GM12878 (cell line): ENCODE results near the gene SPATS2L. TPM values are rescaled to one million over a fixed set of nuclear protein-coding genes. Genes with fewer than 3 reads are reported as not detected.
A peak's percentile ranks its signal among the peaks of the same experiment; 100 is the strongest.

Experiments
- ATAC-seq: fragments of 200-7000 bp; cut with Tn5 transposase; 3 replicates; pipeline ENCODE4 v1.9.1; 2020; ENCODE audit warnings: mild to moderate bottlenecking, moderate library complexity
- BruUV-seq: library from RNA; stranded (reverse); fragments of 400-500 nt; replicated peaks from 2 replicates; lab custom pipeline; 2021; lab: Mats Ljungman, UMichigan
- CTCF ChIA-PET: fragments of 300-600 bp; sonication (Branson Sonifier 250); formaldehyde crosslinking; extraction: SDS; loops from one replicate; lab custom pipeline; 2021; ENCODE audit warnings: inconsistent platforms; lab: Yijun Ruan, JAX
- POLR2A ChIA-PET: fragments of 350-600 bp; formaldehyde crosslinking; extraction: SDS; loops from one replicate; lab custom pipeline; 2021; ENCODE audit warnings: inconsistent platforms; lab: Charles Lee
- RAD21 ChIA-PET: fragments of 300-600 bp; sonication (Branson Sonifier 250); formaldehyde crosslinking; loops from one replicate; lab custom pipeline; 2023; ENCODE audit warnings: antibody characterized with exemption; ENCODE audit not compliant: unreplicated experiment; lab: Charles Lee
- SMC1A ChIA-PET: fragments of 300-600 bp; sonication (Branson Sonifier 250); formaldehyde crosslinking; loops from one replicate; lab custom pipeline; 2023; ENCODE audit not compliant: unreplicated experiment, uncharacterized antibody; lab: Charles Lee
- DNase-seq: peaks from one replicate; pipeline ENCODE4 v3.0.0-alpha.2; 2011; ENCODE audit warnings: low read depth, low spot score
- FAIRE-seq: peaks from 3 replicates; lab custom pipeline; 2011; peaks lifted over from hg19 to GRCh38; lab: Jason Lieb, UNC
- H2AFZ ChIP-seq: 2 replicates; pipeline ENCODE4 v1.6.0; 2011; ENCODE audit warnings: low read depth, low read length, control low read depth; ENCODE audit not compliant: control insufficient read depth
- H3K27ac ChIP-seq: 2 replicates; pipeline ENCODE4 v1.5.1; 2011; ENCODE audit warnings: control low read depth; ENCODE audit not compliant: control insufficient read depth, insufficient read depth
- H3K27me3 ChIP-seq, 2 experiments: replicated peaks in 1 of 2; 2 replicates each; pipeline versions ENCODE4 v1.6.0 to v1.6.1; 2011; ENCODE audit warnings: low read length in 1 of 2; ENCODE audit not compliant: control insufficient read depth in 2 of 2, insufficient read depth in 2 of 2
- H3K36me3 ChIP-seq, 2 experiments: 2 replicates each; pipeline ENCODE4 v1.5.1; 2011; ENCODE audit warnings: low read length in 1 of 2; ENCODE audit not compliant: control insufficient read depth in 2 of 2, insufficient read depth in 2 of 2
- H3K4me1 ChIP-seq: 2 replicates; pipeline ENCODE4 v1.6.1; 2011; ENCODE audit warnings: mild to moderate bottlenecking, low read length, moderate library complexity, mixed read lengths; ENCODE audit not compliant: control insufficient read depth, insufficient read depth
- H3K4me2 ChIP-seq: 2 replicates; pipeline ENCODE4 v1.6.0; 2011; ENCODE audit warnings: control low read depth; ENCODE audit not compliant: control insufficient read depth, insufficient read depth
- H3K4me3 ChIP-seq: fragments of 200-600 bp; sonication (generic); 2 replicates; pipeline ENCODE4 v1.5.1; 2016
- H3K79me2 ChIP-seq: 2 replicates; pipeline ENCODE4 v1.6.0; 2011; ENCODE audit warnings: low read length; ENCODE audit not compliant: control insufficient read depth, insufficient read depth
- H3K9ac ChIP-seq: 2 replicates; pipeline ENCODE4 v1.8.0; 2011; ENCODE audit warnings: low read length, control low read depth, mixed read lengths; ENCODE audit not compliant: control insufficient read depth, insufficient read depth
- H3K9me3 ChIP-seq: replicated peaks from 3 replicates; pipeline ENCODE4 v1.5.1; 2011; ENCODE audit warnings: mild to moderate bottlenecking, low read length; ENCODE audit not compliant: control insufficient read depth, insufficient read depth
- H4K20me1 ChIP-seq: 2 replicates; pipeline ENCODE4 v1.6.0; 2011; ENCODE audit not compliant: control insufficient read depth, insufficient read depth
- EZH2 ChIP-seq: IDR thresholded peaks from 2 replicates; pipeline ENCODE4 v1.6.1; 2012; ENCODE audit warnings: low read depth, mild to moderate bottlenecking, control low read depth, inconsistent platforms, low read length, borderline replicate concordance; ENCODE audit not compliant: control insufficient read depth
- FOXM1 ChIP-seq: IDR thresholded peaks from 2 replicates; pipeline ENCODE4 v1.6.1; 2012; ENCODE audit warnings: low read depth, mild to moderate bottlenecking, inconsistent platforms, low read length, moderate library complexity
- GABPA ChIP-seq: IDR thresholded peaks from 2 replicates; pipeline ENCODE4 v1.6.1; 2014; ENCODE audit warnings: antibody characterized with exemption, low read depth, mild to moderate bottlenecking, inconsistent platforms
- MEF2A ChIP-seq: IDR thresholded peaks from 2 replicates; pipeline ENCODE4 v1.6.1; 2011; ENCODE audit warnings: low read depth, mild to moderate bottlenecking, low read length, moderate library complexity; ENCODE audit not compliant: insufficient read depth
- RUNX3 ChIP-seq: IDR thresholded peaks from 2 replicates; pipeline ENCODE4 v1.6.1; 2012; ENCODE audit warnings: low read length, inconsistent platforms
- WGBS: methylation state at CpG from one replicate; pipeline ENCODE4 v1.1.6; 2016; ENCODE audit warnings: low lambda C conversion rate; ENCODE audit not compliant: insufficient replicate concordance, insufficient coverage; ENCODE audit errors: missing lambda C conversion rate; 5-methylcytosine and 5-hydroxymethylcytosine counted together
- in situ Hi-C: fragments of 300-500 bp; cut with MboI; formaldehyde crosslinking; loops from 9 replicates; pipeline ENCODE4 v1.14.3; 2018; ENCODE audit warnings: mixed read lengths
- intact Hi-C: fragments of 100-400 bp; cut with micrococcal nuclease; formaldehyde crosslinking; loops from one replicate; pipeline ENCODE4 v1.14.2; 2022; ENCODE audit not compliant: unreplicated experiment
- polyA plus RNA-seq, 11 experiments: library from polyadenylated mRNA; depleted of rRNA in 4 of 11; unstranded in 6 of 11; stranded (reverse) in 5 of 11; fragments of >200 nt; fragmentation: Nextera tagmentation in 4 of 11; fragmentation: Illumina TruSeq in 1 of 11; extraction: Ambion mirVana in 4 of 11; extraction: Trizol in 1 of 11; gene quantifications; 1 replicate in 1 of 11; 2 replicates in 10 of 11; pipeline versions ENCODE4 v1.2.1 to v1.2.3, GENCODE V29; 2011 to 2016; ENCODE audit warnings: inconsistent platforms in 2 of 11, missing spikeins in 2 of 11, low read depth in 1 of 11
- total RNA-seq, 4 experiments: library from RNA; depleted of rRNA in 3 of 4; stranded (reverse); fragments of >200 nt in 3 of 4; fragmentation: Illumina TruSeq in 1 of 4; extraction: Trizol in 1 of 4; gene quantifications; 2 replicates each; pipeline versions ENCODE4 v1.2.1 to v1.2.3, GENCODE V29; 2013 to 2021
- TF ChIP-seq, protein P1 (sequence below): fragments of 450-650 bp; conservative IDR thresholded peaks from 2 replicates; pipeline ENCODE4 v1.6.1; 2017; ENCODE audit warnings: mild to moderate bottlenecking, moderate library complexity

The SPATS2L gene
- total and polyA plus RNA-seq, 10 of the 15 experiments (the other 5 are each of a cell fraction or from before 2014, with no cell fraction given) = 5.2 to 30.0 (median 20.1) TPM

DNA sequence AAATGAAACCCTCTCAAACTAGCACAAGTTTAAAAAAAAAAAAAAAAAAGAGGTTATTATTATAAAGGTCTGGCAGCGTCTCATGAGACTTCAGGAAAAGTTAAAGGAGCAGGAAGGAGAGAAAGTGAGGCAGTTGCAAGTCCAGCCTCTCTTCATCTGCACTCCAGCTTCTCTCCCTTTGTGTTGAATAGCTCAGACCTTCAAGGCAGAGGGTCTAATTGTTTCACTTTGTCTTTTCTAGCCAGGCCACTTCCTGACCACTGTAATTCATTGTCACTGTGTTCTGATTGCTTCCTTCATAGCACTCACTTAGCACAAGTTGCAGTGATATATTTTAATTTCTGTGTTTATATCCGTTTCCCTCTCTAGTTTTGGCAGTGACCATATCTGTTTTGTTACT, 99.9 kb downstream of the SPATS2L start:
- Histone ChIP-seq H3K27ac (no peak overlapping the region), H3K4me3 (no peak overlapping the region), H3K4me2 (no peak overlapping the region), H3K27me3 (no peaks in the 10 kb centered on the region), H2AFZ (no peak overlapping the region), H3K79me2 (no peaks in the 10 kb centered on the region), H4K20me1 (no peaks in the 10 kb centered on the region), H3K9ac (no peak overlapping the region), H3K9me3 (no peaks in the 10 kb centered on the region), H3K36me3 (no peaks in the 10 kb centered on the region; a peak in 1 of 4 replicates), H3K4me1 (peaks cover 4% of the 10 kb centered on the region; the same call in 1 of the 2 replicates)
- CTCF ChIA-PET = interaction anchor here (0.7 to 1.9 kb wide), 3 partner anchors 9 to 13 kb away, joined by 3 to 4 read pairs (median 3); no protein-coding TSS in a partner anchor
- SMC1A ChIA-PET = interaction anchor here (1.2 to 1.8 kb wide), 2 partner anchors 12 to 29 kb away, joined by 3 to 8 read pairs; no protein-coding TSS in a partner anchor
- DNase-seq (no peak), FAIRE-seq (no peak), ATAC-seq (peak; percentile 83)
- RAD21 ChIA-PET = interaction anchor here (0.6 to 1.4 kb wide), 4 partner anchors 18 to 65 kb away, joined by 3 to 4 read pairs (median 4); no protein-coding TSS in a partner anchor
- in situ Hi-C loops = no loop called here
- TF ChIP-seq EZH2 (no peak), GABPA (no peak), RUNX3 (0 out of 2 replicates have a peak, but pooled peaks have one; percentile 12), MEF2A (no peak), FOXM1 (no peak)
- TF ChIP-seq, protein P1, sequence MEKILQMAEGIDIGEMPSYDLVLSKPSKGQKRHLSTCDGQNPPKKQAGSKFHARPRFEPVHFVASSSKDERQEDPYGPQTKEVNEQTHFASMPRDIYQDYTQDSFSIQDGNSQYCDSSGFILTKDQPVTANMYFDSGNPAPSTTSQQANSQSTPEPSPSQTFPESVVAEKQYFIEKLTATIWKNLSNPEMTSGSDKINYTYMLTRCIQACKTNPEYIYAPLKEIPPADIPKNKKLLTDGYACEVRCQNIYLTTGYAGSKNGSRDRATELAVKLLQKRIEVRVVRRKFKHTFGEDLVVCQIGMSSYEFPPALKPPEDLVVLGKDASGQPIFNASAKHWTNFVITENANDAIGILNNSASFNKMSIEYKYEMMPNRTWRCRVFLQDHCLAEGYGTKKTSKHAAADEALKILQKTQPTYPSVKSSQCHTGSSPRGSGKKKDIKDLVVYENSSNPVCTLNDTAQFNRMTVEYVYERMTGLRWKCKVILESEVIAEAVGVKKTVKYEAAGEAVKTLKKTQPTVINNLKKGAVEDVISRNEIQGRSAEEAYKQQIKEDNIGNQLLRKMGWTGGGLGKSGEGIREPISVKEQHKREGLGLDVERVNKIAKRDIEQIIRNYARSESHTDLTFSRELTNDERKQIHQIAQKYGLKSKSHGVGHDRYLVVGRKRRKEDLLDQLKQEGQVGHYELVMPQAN = no peak
- intact Hi-C loops = no loop called here
- 49% methylated on average over 2 of the region's 2 CpGs for WGBS
- no TSS peak for BruUV-seq
- POLR2A ChIA-PET = interaction anchor here (0.6 to 0.7 kb wide), 2 partner anchors 9 to 64 kb away, joined by 3 to 7 read pairs; no protein-coding TSS in a partner anchor
